ENCODE results near the gene PYURF. TPM values are rescaled to one million over a fixed set of nuclear protein-coding genes. Genes with fewer than 3 reads are reported as not detected.
"Not testable (repeated sequence)": the region's sequence is repeated elsewhere in the genome, so short reads cannot be mapped to it uniquely, and the experiment has no call there.

Gene PYURF
- total and polyA plus RNA-seq, 7 donors = 72.6 to 127 (median 119) TPM

DNA sequence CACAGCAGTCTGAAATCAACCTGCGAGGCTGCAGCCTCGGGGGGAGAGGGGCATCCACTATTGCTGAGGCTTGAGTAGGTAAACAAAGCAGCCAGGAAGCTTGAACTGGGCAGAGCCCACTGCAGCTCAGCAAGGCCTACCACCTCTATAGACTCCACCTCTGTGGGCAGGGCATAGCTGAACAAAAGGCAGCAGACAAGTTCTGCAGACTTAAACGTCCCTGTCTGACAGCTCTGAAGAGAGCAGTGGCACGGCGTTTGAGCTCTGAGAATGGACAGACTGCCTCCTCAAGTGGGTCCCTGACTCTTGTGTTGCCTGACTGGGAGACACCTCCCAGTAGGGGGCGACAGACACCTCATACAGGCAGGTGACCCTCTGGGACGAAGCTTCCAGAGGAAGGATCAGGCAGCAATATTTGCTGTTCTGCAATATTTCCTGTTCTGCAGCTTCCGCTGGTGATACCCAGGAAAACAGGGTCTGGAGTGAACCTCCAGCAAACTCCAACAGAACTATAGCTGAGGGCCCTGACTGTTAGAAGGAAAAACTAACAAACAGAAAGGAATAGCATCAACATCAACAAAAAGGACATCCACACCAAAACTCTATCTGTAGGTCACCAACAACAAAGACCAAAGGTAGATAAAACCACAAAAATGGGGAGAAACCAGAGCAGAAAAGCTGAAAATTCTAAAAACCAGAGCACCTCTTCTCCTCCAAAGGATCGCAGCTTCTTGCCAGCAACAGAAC lies 15.9 kb upstream of the PYURF start:
- not testable (repeated sequence) for H3K27ac ChIP-seq, H3K36me3 ChIP-seq, H3K27me3 ChIP-seq, H3K4me3 ChIP-seq, H3K9me3 ChIP-seq, H3K4me1 ChIP-seq
- TF ChIP-seq, protein P1, sequence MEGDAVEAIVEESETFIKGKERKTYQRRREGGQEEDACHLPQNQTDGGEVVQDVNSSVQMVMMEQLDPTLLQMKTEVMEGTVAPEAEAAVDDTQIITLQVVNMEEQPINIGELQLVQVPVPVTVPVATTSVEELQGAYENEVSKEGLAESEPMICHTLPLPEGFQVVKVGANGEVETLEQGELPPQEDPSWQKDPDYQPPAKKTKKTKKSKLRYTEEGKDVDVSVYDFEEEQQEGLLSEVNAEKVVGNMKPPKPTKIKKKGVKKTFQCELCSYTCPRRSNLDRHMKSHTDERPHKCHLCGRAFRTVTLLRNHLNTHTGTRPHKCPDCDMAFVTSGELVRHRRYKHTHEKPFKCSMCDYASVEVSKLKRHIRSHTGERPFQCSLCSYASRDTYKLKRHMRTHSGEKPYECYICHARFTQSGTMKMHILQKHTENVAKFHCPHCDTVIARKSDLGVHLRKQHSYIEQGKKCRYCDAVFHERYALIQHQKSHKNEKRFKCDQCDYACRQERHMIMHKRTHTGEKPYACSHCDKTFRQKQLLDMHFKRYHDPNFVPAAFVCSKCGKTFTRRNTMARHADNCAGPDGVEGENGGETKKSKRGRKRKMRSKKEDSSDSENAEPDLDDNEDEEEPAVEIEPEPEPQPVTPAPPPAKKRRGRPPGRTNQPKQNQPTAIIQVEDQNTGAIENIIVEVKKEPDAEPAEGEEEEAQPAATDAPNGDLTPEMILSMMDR (IDR thresholded peaks at IDR 0.05) = peak; percentile 50 to 73 (median 60)
- peak; percentile 83 for DNase-seq
- WGBS, 2 donors = 16 to 23% methylated on average over 9 of the region's 9 CpGs
- intact Hi-C loops (cut with DNase I) = loop anchor here (2.0 to 5.0 kb wide), 2 partner anchors 119 to 483 kb away; no protein-coding TSS in a partner anchor

DNA sequence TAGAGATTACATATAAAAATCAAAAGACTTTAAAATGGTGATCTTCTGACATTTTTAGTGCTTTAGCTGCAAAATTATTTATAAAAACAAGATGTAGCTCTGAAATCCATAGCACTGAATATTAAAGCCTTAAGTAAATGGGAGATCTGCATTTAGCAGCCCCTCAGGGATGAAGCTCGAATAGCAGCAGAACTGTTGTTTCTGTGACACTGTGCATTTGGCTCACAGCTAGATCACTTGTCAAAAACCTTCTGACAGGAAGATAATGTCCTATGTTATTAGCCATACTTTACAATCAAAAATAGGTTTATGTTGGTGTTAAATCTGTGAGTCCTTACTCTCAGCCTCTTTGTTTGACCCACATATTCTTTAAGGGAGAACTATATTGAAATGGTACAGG lies 14.1 kb upstream of the PYURF start:
- intact Hi-C loops (cut with DNase I) = loop anchor here (2.0 to 5.0 kb wide), 2 partner anchors 121 to 485 kb away; no protein-coding TSS in a partner anchor
- Histone ChIP-seq H3K27ac (no peak overlapping the region), H3K4me3 (no peak overlapping the region), H3K9me3 (no peaks in the 10 kb centered on the region), H3K36me3 (no peaks in the 10 kb centered on the region), H3K27me3 (no peaks in the 10 kb centered on the region), H3K4me1 (peaks cover 0 to 7% (median 0%) of the 10 kb centered on the region in 4 donors)
- WGBS, 2 donors = 82 to 91% methylated on average over 1 of the region's 1 CpG
- TF ChIP-seq POLR2AphosphoS5 (IDR thresholded peaks at IDR 0.05) (no peak), POLR2A (IDR thresholded peaks at IDR 0.05) (no peak), EP300 (IDR thresholded peaks at IDR 0.05) (no peak)
- TF ChIP-seq, protein P1 (IDR thresholded peaks at IDR 0.05) = no peak
- no peak for DNase-seq

GRCh38 chr4:88535090-88535755 lies 11.6 kb upstream of the PYURF start:
- H3K9me3 ChIP-seq = no peaks in the 10 kb centered on the region
- no peaks in the 10 kb centered on the region for H3K36me3 ChIP-seq
- 89 to 92% methylated on average over 2 of the region's 2 CpGs for WGBS, 2 donors
- no peak overlapping the region for H3K4me3 ChIP-seq
- no peak for DNase-seq
- H3K27me3 ChIP-seq = no peaks in the 10 kb centered on the region
- H3K27ac ChIP-seq = no peak overlapping the region
- peaks cover 0 to 7% (median 0%) of the 10 kb centered on the region in 4 donors for H3K4me1 ChIP-seq
- intact Hi-C loops (cut with DNase I) = loop anchor here (5.0 kb wide), 1 partner anchor 487 kb away; no protein-coding TSS in a partner anchor
- TF ChIP-seq POLR2AphosphoS5 (IDR thresholded peaks at IDR 0.05) (no peak), POLR2A (IDR thresholded peaks at IDR 0.05) (no peak), EP300 (IDR thresholded peaks at IDR 0.05) (no peak)
- TF ChIP-seq, protein P1 (IDR thresholded peaks at IDR 0.05) = no peak

DNA sequence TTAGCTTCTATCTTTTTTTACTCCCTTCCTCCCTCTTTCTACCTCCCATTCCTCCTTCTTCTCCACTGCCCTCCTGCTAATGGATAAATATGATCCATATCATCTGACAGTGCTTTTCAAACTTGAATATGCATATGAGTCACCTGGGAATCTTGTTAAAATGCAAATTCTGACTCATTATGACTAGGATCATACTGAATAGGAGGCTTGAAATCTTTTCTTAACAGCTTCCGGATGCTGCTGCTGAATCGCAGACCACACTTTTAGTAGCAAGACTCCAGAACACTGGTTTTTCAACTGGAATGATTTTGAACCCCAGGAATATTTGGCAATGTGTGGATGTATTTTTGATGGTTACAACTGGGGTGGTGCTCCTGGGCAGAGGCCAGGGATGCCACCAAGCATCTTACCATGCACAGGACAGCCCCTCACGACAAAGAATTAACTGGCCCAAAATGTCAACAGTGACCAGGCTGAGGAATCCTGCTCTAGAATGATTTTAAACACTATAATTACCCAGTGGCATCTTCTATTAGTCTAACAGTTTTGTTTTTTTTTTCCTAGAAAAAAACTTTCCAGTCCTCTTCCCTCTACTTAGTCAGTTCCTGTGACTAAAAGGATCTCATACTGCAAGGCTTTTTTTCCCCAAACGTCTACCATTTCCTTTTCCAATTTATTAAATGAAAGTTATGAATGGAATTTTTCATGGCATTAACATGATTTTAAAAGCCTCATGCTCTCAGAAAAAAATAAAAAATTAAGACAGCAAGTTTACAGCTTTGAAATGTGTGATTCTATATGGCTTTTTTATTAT lies 10.6 kb upstream of the PYURF start:
- Histone ChIP-seq H3K4me1 (peaks cover 0 to under 1% (median 0%) of the 10 kb centered on the region in 4 donors), H3K4me3 (no peak overlapping the region), H3K9me3 (no peaks in the 10 kb centered on the region), H3K27ac (no peak overlapping the region), H3K27me3 (no peaks in the 10 kb centered on the region), H3K36me3 (no peaks in the 10 kb centered on the region)
- WGBS, 2 donors = 74 to 84% methylated on average over 4 of the region's 4 CpGs
- intact Hi-C loops (cut with DNase I) = no loop called here
- no peak for DNase-seq
- TF ChIP-seq POLR2AphosphoS5 (IDR thresholded peaks at IDR 0.05) (no peak), EP300 (IDR thresholded peaks at IDR 0.05) (no peak), POLR2A (IDR thresholded peaks at IDR 0.05) (no peak)
- TF ChIP-seq, protein P1 (IDR thresholded peaks at IDR 0.05) = no peak

All from sigmoid colon (tissue), 7 donors.